Activated CD8-positive, alpha-beta T cell treated with anti-CD3 and anti-CD28 coated beads for 36 hours (primary cell): Measurements from ENCODE around the gene IL24. TPM values are rescaled to one million over a fixed set of nuclear protein-coding genes. Genes with fewer than 3 reads are reported as not detected.

ENCODE experiments used
- ATAC-seq: fragments of 200-7000 bp; cut with Tn5 transposase; one replicate; pipeline ENCODE4 v1.10.0; 2021; ENCODE audit warnings: mild to moderate bottlenecking, moderate library complexity
- CTCF ChIA-PET: fragments of 350-600 bp; sonication (Branson Sonifier 250); formaldehyde crosslinking; loops from one replicate; lab custom pipeline; 2021; ENCODE audit warnings: antibody characterized with exemption; lab: Charles Lee
- POLR2A ChIA-PET: fragments of 350-600 bp; sonication (Branson Sonifier 250); formaldehyde crosslinking; loops from one replicate; lab custom pipeline; 2021; ENCODE audit warnings: antibody characterized with exemption; lab: Charles Lee
- DNase-seq: peaks from one replicate; pipeline ENCODE4 v3.0.0-alpha.2; 2020
- H3K27ac Mint-ChIP-seq: one replicate; pipeline ENCODE4 v1.8.0; 2021; ENCODE audit warnings: mild to moderate bottlenecking, mixed read lengths
- H3K27me3 Mint-ChIP-seq: one replicate; pipeline ENCODE4 v1.8.0; 2021; ENCODE audit warnings: mixed read lengths
- H3K36me3 Mint-ChIP-seq: one replicate; pipeline ENCODE4 v1.8.0; 2021; ENCODE audit warnings: low read depth, mixed read lengths
- H3K4me1 Mint-ChIP-seq: one replicate; pipeline ENCODE4 v1.8.0; 2021; ENCODE audit warnings: low read depth, mixed read lengths
- H3K4me3 Mint-ChIP-seq: one replicate; pipeline ENCODE4 v1.8.0; 2021; ENCODE audit warnings: mild to moderate bottlenecking, moderate library complexity, mixed read lengths
- H3K9me3 Mint-ChIP-seq: one replicate; pipeline ENCODE4 v1.8.0; 2021; ENCODE audit warnings: mixed read lengths
- CTCF ChIP-seq: fragments of 200-600 bp; IDR thresholded peaks from one replicate; pipeline ENCODE4 v1.8.0; 2022; ENCODE audit warnings: antibody characterized with exemption, mild to moderate bottlenecking
- intact Hi-C: fragments of 100-400 bp; cut with micrococcal nuclease; formaldehyde crosslinking; loops from one replicate; pipeline ENCODE4 v1.10.0; 2022
- total RNA-seq, 2 experiments: library from RNA; stranded (reverse); gene quantifications; one replicate each; pipeline ENCODE4 v1.2.3, GENCODE V29; 2021

Gene IL24
- total RNA-seq, 2 experiments from 2014 or later: 0.54 to 0.81 TPM

GRCh38 chr1:206925106-206925736 lies 28.0 kb downstream of the IL24 start:
- H3K27me3 Mint-ChIP-seq: no peaks in the 10 kb centered on the region
- intact Hi-C loops: no loop called here
- ATAC-seq (peak; percentile 67), DNase-seq (peak; percentile 93)
- ChIA-PET POLR2A (interaction anchor here (1.0 to 1.2 kb wide), 5 partner anchors 8 to 58 kb away, joined by 3 to 6 read pairs (median 4); no protein-coding TSS in a partner anchor), CTCF (interaction anchor here (0.6 to 13.5 kb wide), 14 partner anchors 8 to 1020 kb away, joined by 3 to 289 read pairs (median 4); partner anchors contain the start of gene FCMR)
- no peak overlapping the region for H3K27ac Mint-ChIP-seq
- TF ChIP-seq CTCF: no peak
- H3K4me1 Mint-ChIP-seq: peaks cover 41% of the 10 kb centered on the region
- no peak overlapping the region for H3K4me3 Mint-ChIP-seq
- H3K36me3 Mint-ChIP-seq: peaks cover 10% of the 10 kb centered on the region
- H3K9me3 Mint-ChIP-seq: no peaks in the 10 kb centered on the region

DNA sequence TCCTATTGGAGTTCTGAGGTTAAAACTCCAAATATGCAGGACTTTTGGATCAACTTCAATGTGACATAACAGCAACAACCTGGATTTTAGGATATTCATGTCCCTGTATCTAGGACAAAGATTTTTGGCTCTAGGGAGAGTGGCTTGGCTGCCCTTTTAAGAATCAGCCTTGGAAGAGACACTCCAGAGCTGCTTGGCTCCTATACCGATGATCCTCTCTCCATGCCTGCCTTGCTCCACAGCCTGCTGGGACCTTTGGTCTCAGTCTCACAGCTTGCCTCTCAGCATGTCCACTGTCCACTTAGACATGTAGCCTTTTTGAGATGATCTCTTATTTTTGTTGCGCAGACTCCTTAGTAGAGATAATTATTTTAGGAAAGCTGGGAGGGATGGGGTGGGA lies 29.0 kb downstream of the IL24 start:
- ChIA-PET POLR2A (no interaction called here), CTCF (interaction anchor here (0.9 to 13.5 kb wide), 11 partner anchors 9 to 289 kb away, joined by 3 to 289 read pairs (median 6); partner anchors contain the start of genes FCMR and IL20)
- ATAC-seq: no peak
- Mint-ChIP-seq H3K36me3 (peaks cover 2% of the 10 kb centered on the region), H3K27ac (peak overlapping the region; percentile 17), H3K4me1 (peaks cover 45% of the 10 kb centered on the region), H3K9me3 (no peaks in the 10 kb centered on the region), H3K4me3 (no peak overlapping the region), H3K27me3 (no peaks in the 10 kb centered on the region)
- no peak for DNase-seq
- intact Hi-C loops: no loop called here
- no peak for TF ChIP-seq CTCF

- Mint-ChIP-seq H3K27ac (peak overlapping the region; percentile 97), H3K36me3 (no peaks in the 10 kb centered on the region), H3K4me3 (peak overlapping the region; percentile 69), H3K27me3 (no peaks in the 10 kb centered on the region), H3K9me3 (no peaks in the 10 kb centered on the region), H3K4me1 (peaks cover 60% of the 10 kb centered on the region)
- intact Hi-C loops: no loop called here
- ChIA-PET CTCF (interaction anchor here (1.1 to 13.5 kb wide), 4 partner anchors 12 to 195 kb away, joined by 4 to 289 read pairs (median 94); partner anchors contain the start of gene FCMR), POLR2A (interaction anchor here (1.5 kb wide), 2 partner anchors 8 to 18 kb away, joined by 3 to 5 read pairs; partner anchors contain the start of gene FCMR)
- ATAC-seq (no peak), DNase-seq (no peak)
- no peak for TF ChIP-seq CTCF
Measured at GRCh38 chr1:206929524-206929923, 32.3 kb downstream of the IL24 start.

- Mint-ChIP-seq H3K27ac (peak overlapping the region; percentile 97), H3K4me3 (peak overlapping the region; percentile 69), H3K27me3 (no peaks in the 10 kb centered on the region), H3K9me3 (no peaks in the 10 kb centered on the region), H3K4me1 (peaks cover 60% of the 10 kb centered on the region), H3K36me3 (no peaks in the 10 kb centered on the region)
- TF ChIP-seq CTCF: no peak
- intact Hi-C loops: loop anchor here (5.0 kb wide), 1 partner anchor 52 kb away; no protein-coding TSS in a partner anchor
- ChIA-PET POLR2A (interaction anchor here (0.6 to 1.5 kb wide), 5 partner anchors 9 to 328 kb away, joined by 3 to 5 read pairs (median 3); partner anchors contain the start of gene FCMR), CTCF (interaction anchor here (0.8 to 13.5 kb wide), 11 partner anchors 9 to 203 kb away, joined by 3 to 289 read pairs (median 14); partner anchors contain the start of genes C1orf116 and FCMR)
- DNase-seq: peak; percentile 90
- ATAC-seq: peak; percentile 80
Measured at GRCh38 chr1:206930210-206930798, 33.1 kb downstream of the IL24 start.
